Neutrophil (primary cell): ENCODE results near the gene MAGEF1.

Source experiments
- H3K27ac ChIP-seq: fragments of 200-600 bp; sonication (generic); 2 replicates; pipeline ENCODE4 v1.5.1; 2016; ENCODE audit warnings: mild to moderate bottlenecking, moderate library complexity
- H3K27me3 ChIP-seq: fragments of 200-600 bp; sonication (generic); 2 replicates; pipeline ENCODE4 v1.6.0; 2016; ENCODE audit warnings: mild to moderate bottlenecking
- H3K36me3 ChIP-seq: fragments of 200-600 bp; sonication (generic); 2 replicates; pipeline ENCODE4 v1.5.1; 2017
- H3K4me1 ChIP-seq, 2 experiments: fragments of 200-600 bp in 1 of 2; sonication (generic) in 1 of 2; 1 replicate in 1 of 2; 2 replicates in 1 of 2; pipeline versions ENCODE4 v1.5.1 to v1.6.1; 2013 to 2016; ENCODE audit warnings: low read depth in 1 of 2, low read length in 1 of 2, mild to moderate bottlenecking in 1 of 2, moderate library complexity in 1 of 2; ENCODE audit not compliant: control insufficient read depth in 1 of 2, insufficient read depth in 1 of 2
- H3K4me3 ChIP-seq, 2 experiments: fragments of 200-600 bp in 1 of 2; sonication (generic) in 1 of 2; 1 replicate in 1 of 2; 2 replicates in 1 of 2; pipeline ENCODE4 v1.5.1; 2013 to 2016; ENCODE audit warnings: low read depth in 1 of 2, low read length in 1 of 2, mild to moderate bottlenecking in 1 of 2, moderate library complexity in 1 of 2
- H3K9me3 ChIP-seq: fragments of 200-600 bp; sonication (generic); 2 replicates; pipeline ENCODE4 v1.5.1; 2016
- CTCF ChIP-seq: fragments of 200-600 bp; sonication (generic); IDR thresholded peaks from 2 replicates; pipeline ENCODE4 v1.5.1; 2016; ENCODE audit warnings: antibody characterized with exemption

MAGEF1 gene

DNA sequence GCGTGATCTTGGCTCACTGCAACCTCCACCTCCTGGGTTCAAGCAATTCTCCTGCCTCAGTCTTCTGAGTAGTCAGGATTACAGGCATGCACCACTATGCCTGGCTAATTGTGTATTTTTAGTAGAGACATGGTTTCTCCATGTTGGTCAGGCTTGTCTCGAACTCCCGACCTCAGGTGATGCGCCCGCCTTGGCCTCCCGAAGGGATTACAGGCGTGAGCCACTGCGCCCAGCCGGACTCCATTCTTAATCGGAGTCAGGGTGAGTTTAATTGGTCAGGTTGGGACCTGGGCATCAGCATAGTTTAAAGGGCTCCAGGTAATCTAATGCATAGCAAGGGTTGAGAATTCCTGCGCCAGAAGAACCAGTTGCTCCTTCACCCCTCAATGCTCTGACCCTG is 29.2 kb downstream of the MAGEF1 start:
- TF ChIP-seq CTCF: no peak
- no peaks in the 10 kb centered on the region for H3K9me3 ChIP-seq

GRCh38 chr3:184680385-184681345 is 31.2 kb downstream of the MAGEF1 start:
- H3K4me1 ChIP-seq: peaks cover 40 to 44% of the 10 kb centered on the region in 2 experiments

More for the DNA sequence above, 29.2 kb downstream of the MAGEF1 start:
- Histone ChIP-seq H3K4me3 (no peak overlapping the region), H3K4me1 (peaks cover 28 to 32% of the 10 kb centered on the region in 2 experiments), H3K27me3 (no peaks in the 10 kb centered on the region), H3K27ac (no peak overlapping the region), H3K36me3 (no peaks in the 10 kb centered on the region)

GRCh38 chr3:184679056-184679816 is 32.6 kb downstream of the MAGEF1 start:
- Histone ChIP-seq H3K27ac (no peak overlapping the region), H3K36me3 (no peaks in the 10 kb centered on the region), H3K4me1 (peaks cover 51 to 57% of the 10 kb centered on the region in 2 experiments), H3K4me3 (no peak overlapping the region), H3K9me3 (no peaks in the 10 kb centered on the region), H3K27me3 (no peaks in the 10 kb centered on the region)
- no peak for TF ChIP-seq CTCF

More at GRCh38 chr3:184680385-184681345, 31.2 kb downstream of the MAGEF1 start:
- no peaks in the 10 kb centered on the region for H3K9me3 ChIP-seq
- no peaks in the 10 kb centered on the region for H3K27me3 ChIP-seq
- no peak for TF ChIP-seq CTCF
- H3K36me3 ChIP-seq: no peaks in the 10 kb centered on the region
- no peak overlapping the region for H3K27ac ChIP-seq
- H3K4me3 ChIP-seq: no peak overlapping the region

DNA sequence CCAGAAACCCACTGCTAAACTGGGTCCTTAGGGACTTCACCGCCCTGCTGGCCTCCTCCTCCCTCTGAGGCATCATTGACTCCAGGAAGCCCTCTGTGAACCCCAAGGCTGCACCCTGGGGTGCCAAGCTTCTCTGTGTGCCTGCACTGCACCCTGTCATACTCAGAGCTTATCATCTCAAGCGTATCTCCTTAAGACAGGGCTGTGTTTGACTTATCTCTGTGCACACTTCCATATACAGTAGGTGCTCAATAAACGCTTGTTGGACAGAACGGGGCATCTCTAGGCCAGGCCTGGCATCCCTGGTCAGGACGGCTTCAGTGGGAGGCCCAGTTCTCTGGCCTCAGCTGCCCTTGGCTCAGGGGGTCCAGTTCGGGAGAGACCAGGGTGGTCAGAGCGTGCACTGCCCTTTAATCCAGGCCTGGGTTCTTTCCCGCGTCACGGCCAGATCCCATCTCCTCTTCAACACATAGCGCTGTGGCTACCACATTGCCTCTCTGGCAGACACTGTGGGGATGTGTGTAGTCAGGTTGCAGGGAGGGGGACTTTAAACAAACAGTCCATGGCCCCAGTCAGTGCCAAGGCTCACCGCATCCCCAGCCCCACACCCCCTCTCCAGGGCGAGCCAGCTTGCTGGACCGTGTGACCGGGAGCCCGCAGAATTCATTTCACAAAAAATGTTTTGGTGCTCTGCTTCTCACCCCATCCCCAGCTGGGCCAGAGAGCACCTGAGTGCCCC is 33.4 kb downstream of the MAGEF1 start:
- Histone ChIP-seq H3K4me3 (peak overlapping the region; percentile 53 to 63), H3K27me3 (no peaks in the 10 kb centered on the region)
- TF ChIP-seq CTCF: no peak

More for the DNA sequence above, 33.4 kb downstream of the MAGEF1 start:
- H3K36me3 ChIP-seq: no peaks in the 10 kb centered on the region
- peaks cover 51 to 57% of the 10 kb centered on the region in 2 experiments for H3K4me1 ChIP-seq
- H3K9me3 ChIP-seq: no peaks in the 10 kb centered on the region
- peak overlapping the region; percentile 86 for H3K27ac ChIP-seq
